Measurements from ENCODE around the gene PRKD1. TPM values are rescaled to one million over a fixed set of nuclear protein-coding genes. Genes with fewer than 3 reads are reported as not detected.

Gene PRKD1
- total RNA-seq, 1 experiment from 2014 or later = 9.7 TPM

- peaks cover 8% of the 10 kb centered on the region for H3K9me3 Mint-ChIP-seq (ENCODE audit: low read depth, unreplicated experiment)
- no peaks in the 10 kb centered on the region for H3K4me1 Mint-ChIP-seq (ENCODE audit: low read depth, unreplicated experiment)
- H3K36me3 Mint-ChIP-seq (ENCODE audit: insufficient read depth, unreplicated experiment) = no peaks in the 10 kb centered on the region
- intact Hi-C loops (cut with micrococcal nuclease; ENCODE audit: unreplicated experiment) = no loop called here
- CTCF ChIA-PET = no interaction called here
- no peak overlapping the region for H3K27ac Mint-ChIP-seq (ENCODE audit: unreplicated experiment)
- TF ChIP-seq, protein P1, sequence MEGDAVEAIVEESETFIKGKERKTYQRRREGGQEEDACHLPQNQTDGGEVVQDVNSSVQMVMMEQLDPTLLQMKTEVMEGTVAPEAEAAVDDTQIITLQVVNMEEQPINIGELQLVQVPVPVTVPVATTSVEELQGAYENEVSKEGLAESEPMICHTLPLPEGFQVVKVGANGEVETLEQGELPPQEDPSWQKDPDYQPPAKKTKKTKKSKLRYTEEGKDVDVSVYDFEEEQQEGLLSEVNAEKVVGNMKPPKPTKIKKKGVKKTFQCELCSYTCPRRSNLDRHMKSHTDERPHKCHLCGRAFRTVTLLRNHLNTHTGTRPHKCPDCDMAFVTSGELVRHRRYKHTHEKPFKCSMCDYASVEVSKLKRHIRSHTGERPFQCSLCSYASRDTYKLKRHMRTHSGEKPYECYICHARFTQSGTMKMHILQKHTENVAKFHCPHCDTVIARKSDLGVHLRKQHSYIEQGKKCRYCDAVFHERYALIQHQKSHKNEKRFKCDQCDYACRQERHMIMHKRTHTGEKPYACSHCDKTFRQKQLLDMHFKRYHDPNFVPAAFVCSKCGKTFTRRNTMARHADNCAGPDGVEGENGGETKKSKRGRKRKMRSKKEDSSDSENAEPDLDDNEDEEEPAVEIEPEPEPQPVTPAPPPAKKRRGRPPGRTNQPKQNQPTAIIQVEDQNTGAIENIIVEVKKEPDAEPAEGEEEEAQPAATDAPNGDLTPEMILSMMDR (IDR thresholded peaks at IDR 0.05; ENCODE audit: unreplicated experiment) = no peak
- no peak overlapping the region for H3K4me3 Mint-ChIP-seq (ENCODE audit: low read depth, unreplicated experiment)
- H3K27me3 Mint-ChIP-seq (ENCODE audit: unreplicated experiment) = no peaks in the 10 kb centered on the region
- DNase-seq = no peak
- BruUV-seq (replicated peaks) = no TSS peak
These were observed 361.5 kb downstream of the PRKD1 start for GRCh38 chr14:29566194-29566593.

DNA sequence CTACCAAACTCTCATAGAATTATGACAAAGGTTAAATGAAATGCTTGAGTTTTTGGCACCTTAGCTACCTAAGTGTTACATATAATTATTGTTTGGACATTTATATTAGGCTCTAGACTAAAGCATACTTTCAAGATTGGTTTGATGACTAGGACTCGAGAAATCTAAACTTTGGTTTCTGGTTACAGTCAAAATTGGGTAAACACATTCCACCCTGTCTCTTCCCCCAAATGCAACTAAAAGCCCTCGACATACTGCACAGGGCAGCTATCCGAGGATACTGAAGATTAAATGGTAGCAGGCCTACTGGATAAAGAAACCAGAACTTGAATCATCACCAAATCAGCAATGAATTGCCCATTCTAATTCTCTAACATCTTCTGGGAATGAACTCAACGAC lies 369.1 kb downstream of the PRKD1 start:
- H3K4me3 Mint-ChIP-seq (ENCODE audit: low read depth, unreplicated experiment) = no peak overlapping the region
- CTCF ChIA-PET = no interaction called here
- no TSS peak for BruUV-seq (replicated peaks)
- TF ChIP-seq, protein P1 (IDR thresholded peaks at IDR 0.05; ENCODE audit: unreplicated experiment) = no peak
- no peaks in the 10 kb centered on the region for H3K4me1 Mint-ChIP-seq (ENCODE audit: low read depth, unreplicated experiment)
- no peaks in the 10 kb centered on the region for H3K27me3 Mint-ChIP-seq (ENCODE audit: unreplicated experiment)
- H3K36me3 Mint-ChIP-seq (ENCODE audit: insufficient read depth, unreplicated experiment) = no peaks in the 10 kb centered on the region
- H3K27ac Mint-ChIP-seq (ENCODE audit: unreplicated experiment) = no peak overlapping the region
- intact Hi-C loops (cut with micrococcal nuclease; ENCODE audit: unreplicated experiment) = no loop called here
- H3K9me3 Mint-ChIP-seq (ENCODE audit: low read depth, unreplicated experiment) = no peaks in the 10 kb centered on the region
- no peak for DNase-seq

DNA sequence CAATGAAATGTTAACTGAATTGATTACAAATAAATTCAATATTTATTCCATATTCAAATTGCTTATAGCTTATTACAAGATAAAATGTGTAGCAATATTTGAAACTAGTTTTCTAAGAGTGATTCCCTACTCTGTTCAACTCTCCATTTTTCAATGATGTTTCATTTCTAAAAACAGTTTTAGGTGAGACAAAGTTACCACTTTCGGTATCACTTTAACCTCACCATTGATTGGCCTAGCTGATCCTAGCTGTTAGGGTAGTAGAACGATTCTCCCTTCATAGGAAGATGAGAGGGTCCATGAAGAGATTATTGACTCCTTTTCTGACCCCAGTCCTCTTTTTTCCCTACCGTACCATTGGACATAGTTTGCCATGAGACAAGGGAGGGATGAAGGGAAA lies 373.3 kb downstream of the PRKD1 start:
- H3K4me3 Mint-ChIP-seq (ENCODE audit: low read depth, unreplicated experiment) = no peak overlapping the region
- CTCF ChIA-PET = interaction anchor here (1.2 kb wide), 1 partner anchor 13 kb away, joined by 3 read pairs; no protein-coding TSS in a partner anchor

GRCh38 chr14:29553427-29553826 lies 374.2 kb downstream of the PRKD1 start:
- H3K4me3 Mint-ChIP-seq (ENCODE audit: low read depth, unreplicated experiment) = no peak overlapping the region
- H3K27me3 Mint-ChIP-seq (ENCODE audit: unreplicated experiment) = no peaks in the 10 kb centered on the region
- no peaks in the 10 kb centered on the region for H3K9me3 Mint-ChIP-seq (ENCODE audit: low read depth, unreplicated experiment)
- no peak overlapping the region for H3K27ac Mint-ChIP-seq (ENCODE audit: unreplicated experiment)
- CTCF ChIA-PET = no interaction called here
- no peaks in the 10 kb centered on the region for H3K4me1 Mint-ChIP-seq (ENCODE audit: low read depth, unreplicated experiment)
- BruUV-seq (replicated peaks) = no TSS peak
- intact Hi-C loops (cut with micrococcal nuclease; ENCODE audit: unreplicated experiment) = loop anchor here (5.0 kb wide), 2 partner anchors 94 to 379 kb away; no protein-coding TSS in a partner anchor
- DNase-seq = no peak
- no peaks in the 10 kb centered on the region for H3K36me3 Mint-ChIP-seq (ENCODE audit: insufficient read depth, unreplicated experiment)
- TF ChIP-seq, protein P1 (IDR thresholded peaks at IDR 0.05; ENCODE audit: unreplicated experiment) = no peak

More for the DNA sequence above, 373.3 kb downstream of the PRKD1 start:
- BruUV-seq (replicated peaks) = no TSS peak
- DNase-seq = no peak
- Mint-ChIP-seq H3K27me3 (ENCODE audit: unreplicated experiment) (no peaks in the 10 kb centered on the region), H3K4me1 (ENCODE audit: low read depth, unreplicated experiment) (no peaks in the 10 kb centered on the region), H3K36me3 (ENCODE audit: insufficient read depth, unreplicated experiment) (no peaks in the 10 kb centered on the region), H3K27ac (ENCODE audit: unreplicated experiment) (no peak overlapping the region), H3K9me3 (ENCODE audit: low read depth, unreplicated experiment) (no peaks in the 10 kb centered on the region)
- intact Hi-C loops (cut with micrococcal nuclease; ENCODE audit: unreplicated experiment) = loop anchor here (5.0 kb wide), 2 partner anchors 93 to 378 kb away; no protein-coding TSS in a partner anchor
- TF ChIP-seq, protein P1 (IDR thresholded peaks at IDR 0.05; ENCODE audit: unreplicated experiment) = no peak

All from Calu3 (cell line).